Brain microvascular endothelial cell (primary cell): ENCODE measurements around the gene TNIK.

Source experiments
- DNase-seq: peaks from one replicate; pipeline ENCODE4 v3.0.0-alpha.2; 2020
- H3K27ac ChIP-seq: fragments of 250-450 bp; sonication (Bioruptor Pico); 2 replicates; pipeline ENCODE4 v1.5.1; 2020; ENCODE audit warnings: mild to moderate bottlenecking, moderate library complexity
- H3K27me3 ChIP-seq: fragments of 250-450 bp; sonication (Bioruptor Pico); replicated peaks from 2 replicates; pipeline ENCODE4 v1.5.1; 2020; ENCODE audit warnings: mild to moderate bottlenecking
- H3K36me3 ChIP-seq: fragments of 250-450 bp; sonication (Bioruptor Pico); replicated peaks from 2 replicates; pipeline ENCODE4 v1.5.1; 2020; ENCODE audit warnings: mild to moderate bottlenecking
- H3K4me3 ChIP-seq: 2 replicates; pipeline ENCODE4 v1.5.1; 2011; ENCODE audit warnings: low read depth, mild to moderate bottlenecking, control low read depth, low read length, moderate library complexity
- in situ Hi-C: cut with HindIII; loops from 2 replicates; pipeline ENCODE4 v1.10.0; 2017; ENCODE audit warnings: low sequenced_read_pairs, low pct_ligation_motif_present
- TF ChIP-seq, protein P1 (sequence below): IDR thresholded peaks from 2 replicates; pipeline ENCODE4 v1.5.1; 2011; ENCODE audit warnings: low read depth, mild to moderate bottlenecking, moderate library complexity, low read length, control low read depth, inconsistent platforms; ENCODE audit errors: missing control alignments

Gene TNIK

DNA sequence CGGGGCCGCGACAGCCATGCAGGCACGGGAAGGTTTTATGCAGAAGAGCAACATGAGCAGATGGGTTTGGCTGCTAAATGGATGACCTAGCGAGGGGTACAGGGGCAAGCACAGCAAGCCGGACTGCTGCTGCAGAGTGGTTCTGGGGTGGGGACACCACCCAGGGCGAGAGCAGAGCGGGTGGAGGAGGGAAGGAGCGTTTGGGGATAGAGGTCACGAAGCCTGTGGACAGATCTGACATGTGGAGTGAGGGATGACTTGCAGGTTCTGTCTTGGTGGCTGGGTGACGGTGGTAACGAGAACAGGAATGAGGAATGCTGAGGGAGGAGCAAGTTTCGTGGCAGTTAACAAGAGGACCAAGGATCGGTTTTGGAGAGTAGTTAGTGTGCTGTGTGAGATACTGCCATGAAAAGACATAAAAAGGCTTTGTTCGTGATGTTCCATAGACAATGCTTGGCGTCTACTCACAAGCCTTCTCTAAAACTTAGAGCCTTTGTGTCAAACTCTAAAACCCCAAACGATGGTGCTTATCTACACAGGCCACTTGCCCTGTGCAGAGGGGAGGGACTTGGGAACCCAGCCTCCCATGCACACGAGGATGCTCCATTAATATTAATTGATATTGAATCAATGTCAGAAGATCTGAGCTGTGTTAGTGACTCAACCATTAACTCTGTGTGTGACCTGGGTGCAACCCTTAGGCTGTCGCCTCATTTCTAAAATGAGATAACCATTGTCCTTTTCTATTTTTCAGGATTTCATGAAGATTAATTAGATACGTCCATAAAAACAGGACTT is 301.0 kb downstream of the TNIK start:
- in situ Hi-C loops = no loop called here
- DNase-seq = no peak
- H3K27me3 ChIP-seq = no peaks in the 10 kb centered on the region
- no peak overlapping the region for H3K27ac ChIP-seq
- TF ChIP-seq, protein P1, sequence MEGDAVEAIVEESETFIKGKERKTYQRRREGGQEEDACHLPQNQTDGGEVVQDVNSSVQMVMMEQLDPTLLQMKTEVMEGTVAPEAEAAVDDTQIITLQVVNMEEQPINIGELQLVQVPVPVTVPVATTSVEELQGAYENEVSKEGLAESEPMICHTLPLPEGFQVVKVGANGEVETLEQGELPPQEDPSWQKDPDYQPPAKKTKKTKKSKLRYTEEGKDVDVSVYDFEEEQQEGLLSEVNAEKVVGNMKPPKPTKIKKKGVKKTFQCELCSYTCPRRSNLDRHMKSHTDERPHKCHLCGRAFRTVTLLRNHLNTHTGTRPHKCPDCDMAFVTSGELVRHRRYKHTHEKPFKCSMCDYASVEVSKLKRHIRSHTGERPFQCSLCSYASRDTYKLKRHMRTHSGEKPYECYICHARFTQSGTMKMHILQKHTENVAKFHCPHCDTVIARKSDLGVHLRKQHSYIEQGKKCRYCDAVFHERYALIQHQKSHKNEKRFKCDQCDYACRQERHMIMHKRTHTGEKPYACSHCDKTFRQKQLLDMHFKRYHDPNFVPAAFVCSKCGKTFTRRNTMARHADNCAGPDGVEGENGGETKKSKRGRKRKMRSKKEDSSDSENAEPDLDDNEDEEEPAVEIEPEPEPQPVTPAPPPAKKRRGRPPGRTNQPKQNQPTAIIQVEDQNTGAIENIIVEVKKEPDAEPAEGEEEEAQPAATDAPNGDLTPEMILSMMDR = no peak
- no peak overlapping the region for H3K4me3 ChIP-seq
- peaks cover 32% of the 10 kb centered on the region for H3K36me3 ChIP-seq

DNA sequence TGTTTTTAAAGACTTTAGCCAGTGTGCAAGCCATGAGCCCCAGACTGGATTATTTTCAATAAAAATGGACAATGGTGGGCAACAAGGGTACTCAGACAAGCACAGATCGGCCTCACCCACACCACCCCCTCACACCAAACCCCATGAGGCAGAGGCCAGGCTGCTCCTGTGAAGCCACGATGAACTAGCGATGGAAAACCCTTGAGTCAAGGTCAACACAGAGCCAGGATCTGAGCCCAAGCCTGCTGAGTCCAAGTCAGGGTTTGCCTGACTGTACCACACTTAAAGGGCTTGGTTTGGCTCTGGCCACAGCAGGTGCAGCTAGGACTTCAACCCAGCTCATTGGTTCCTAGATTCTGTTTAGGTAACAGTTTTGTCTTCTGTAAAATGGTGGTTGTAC is 302.2 kb downstream of the TNIK start:
- TF ChIP-seq, protein P1 = no peak
- Histone ChIP-seq H3K36me3 (peaks cover 30% of the 10 kb centered on the region), H3K27me3 (no peaks in the 10 kb centered on the region), H3K27ac (no peak overlapping the region), H3K4me3 (no peak overlapping the region)
- in situ Hi-C loops = no loop called here
- DNase-seq = no peak

DNA sequence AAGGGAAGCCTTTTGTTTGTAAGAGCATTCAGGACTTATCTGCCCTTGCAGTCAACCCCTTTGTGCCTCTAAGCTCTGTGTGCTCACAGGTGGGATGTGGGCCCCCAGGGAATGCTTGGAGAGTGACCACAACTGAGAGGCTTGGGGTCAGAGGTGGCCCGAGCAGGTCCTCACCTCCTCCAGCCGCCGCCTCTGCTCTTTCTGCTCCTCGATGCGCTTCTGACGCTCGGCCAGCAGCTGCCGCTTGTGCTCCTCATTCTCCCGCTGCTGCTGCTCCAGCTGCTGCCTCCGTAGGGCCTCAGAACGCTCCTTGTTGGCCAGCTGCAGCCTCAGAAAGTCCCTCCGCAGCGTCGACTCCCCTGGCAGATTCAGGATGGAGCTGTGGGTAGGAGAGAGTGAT is 302.9 kb downstream of the TNIK start:
- Histone ChIP-seq H3K4me3 (no peak overlapping the region), H3K27ac (no peak overlapping the region), H3K27me3 (no peaks in the 10 kb centered on the region), H3K36me3 (peaks cover 27% of the 10 kb centered on the region)
- in situ Hi-C loops = no loop called here
- DNase-seq = no peak
- TF ChIP-seq, protein P1 = no peak

DNA sequence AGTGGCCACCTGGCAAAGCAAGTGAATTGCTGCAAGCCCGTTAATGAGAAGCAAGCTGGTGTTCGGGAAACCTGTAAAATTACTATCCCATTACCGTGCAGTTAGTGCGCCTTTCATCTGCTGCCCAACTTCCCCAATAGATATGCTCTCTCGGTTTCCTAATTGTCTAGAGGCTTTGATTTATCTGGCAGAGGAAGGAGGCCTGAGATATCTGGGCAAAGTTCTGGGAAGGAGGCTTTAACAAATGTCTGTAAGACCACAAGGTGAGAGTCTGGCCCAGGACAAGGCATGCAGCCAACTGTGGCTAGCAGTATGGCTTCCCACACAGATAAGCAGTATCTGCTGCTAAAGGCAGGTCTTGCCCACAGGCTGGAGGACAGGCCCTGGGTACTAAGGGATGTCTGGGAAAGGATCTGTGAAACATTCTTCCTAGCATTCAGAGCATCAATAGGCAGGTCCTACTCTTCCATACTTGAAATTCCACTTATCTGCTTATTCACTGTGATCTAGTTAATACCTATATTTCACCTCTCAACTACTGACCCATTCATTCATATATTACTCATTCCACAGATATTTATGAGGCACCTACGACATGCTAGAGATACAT is 303.7 kb downstream of the TNIK start:
- Histone ChIP-seq H3K4me3 (no peak overlapping the region), H3K27me3 (no peaks in the 10 kb centered on the region), H3K36me3 (peaks cover 27% of the 10 kb centered on the region), H3K27ac (no peak overlapping the region)
- TF ChIP-seq, protein P1 = no peak
- in situ Hi-C loops = no loop called here
- DNase-seq = no peak

DNA sequence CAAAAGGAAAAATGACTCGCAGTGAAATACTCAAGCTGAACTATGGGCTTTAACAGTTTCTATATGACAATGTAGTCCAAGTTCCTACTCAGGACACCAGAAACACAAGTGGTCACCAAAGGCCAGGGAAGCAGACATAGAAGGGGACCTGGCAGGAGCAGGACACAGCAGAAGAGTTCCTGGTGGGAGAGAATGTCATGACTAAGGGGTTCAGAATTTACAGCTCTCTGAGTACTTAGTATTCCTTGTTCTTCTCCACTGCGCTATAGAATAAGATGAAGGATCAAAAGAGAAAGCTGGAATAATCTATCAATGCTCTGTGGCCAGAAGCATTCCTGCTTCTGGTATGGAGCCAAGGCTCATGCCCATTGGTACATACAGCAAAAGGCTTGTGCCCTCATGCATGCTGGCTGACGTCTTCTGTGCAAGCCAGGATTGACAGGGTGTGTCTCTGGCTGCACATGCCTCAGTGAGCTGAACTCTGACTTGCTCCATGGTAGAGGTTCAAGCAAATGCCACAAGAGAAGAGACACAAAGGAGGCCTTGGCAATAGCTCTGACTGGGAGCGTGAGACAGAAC is 305.0 kb downstream of the TNIK start:
- H3K36me3 ChIP-seq = peaks cover 20% of the 10 kb centered on the region
- H3K27me3 ChIP-seq = no peaks in the 10 kb centered on the region
- no peak overlapping the region for H3K4me3 ChIP-seq
- no peak overlapping the region for H3K27ac ChIP-seq
- in situ Hi-C loops = no loop called here
- DNase-seq = no peak
- TF ChIP-seq, protein P1 = no peak
